Activated CD4-positive, alpha-beta memory T cell treated with anti-CD3 and anti-CD28 coated beads, Interleukin-2, amount 10 ng/mL, durations not matched to agents 7 days and 5 days (primary cell): ENCODE measurements around the gene POU2AF1. TPM values are rescaled to one million over a fixed set of nuclear protein-coding genes. Genes with fewer than 3 reads are reported as not detected.

Experiments used
- CTCF ChIA-PET: fragments of 350-600 bp; sonication (Branson Sonifier 250); formaldehyde crosslinking; loops from one replicate; lab custom pipeline; 2021; ENCODE audit warnings: antibody characterized with exemption, inconsistent platforms; lab: Charles Lee
- POLR2A ChIA-PET: fragments of 350-600 bp; sonication (Branson Sonifier 250); formaldehyde crosslinking; loops from one replicate; lab custom pipeline; 2021; ENCODE audit warnings: antibody characterized with exemption; lab: Charles Lee
- DNase-seq: peaks from one replicate; pipeline ENCODE4 v3.0.0-alpha.2; 2020
- H3K27ac Mint-ChIP-seq: one replicate; pipeline ENCODE4 v1.8.0; 2021; ENCODE audit warnings: mild to moderate bottlenecking, mixed read lengths
- H3K27me3 Mint-ChIP-seq: one replicate; pipeline ENCODE4 v1.8.0; 2021; ENCODE audit warnings: mixed read lengths
- H3K36me3 Mint-ChIP-seq: one replicate; pipeline ENCODE4 v1.8.0; 2021; ENCODE audit warnings: low read depth, mixed read lengths
- H3K4me1 Mint-ChIP-seq: one replicate; pipeline ENCODE4 v1.8.0; 2021; ENCODE audit warnings: mixed read lengths
- H3K4me3 Mint-ChIP-seq: one replicate; pipeline ENCODE4 v1.8.0; 2021; ENCODE audit warnings: mild to moderate bottlenecking, mixed read lengths
- H3K9me3 Mint-ChIP-seq: one replicate; pipeline ENCODE4 v1.8.0; 2021; ENCODE audit warnings: mixed read lengths
- total RNA-seq, 2 experiments: library from RNA; stranded (reverse); gene quantifications; one replicate each; pipeline ENCODE4 v1.2.3, GENCODE V29; 2021

The POU2AF1 gene
- total RNA-seq, 2 experiments from 2014 or later, result 7.7 to 7.8 TPM

- CTCF ChIA-PET, result no interaction called here
- H3K36me3 Mint-ChIP-seq, result no peaks in the 10 kb centered on the region
These were observed 26.0 kb downstream of the POU2AF1 start for GRCh38 chr11:111352935-111353710.

GRCh38 chr11:111352231-111352746 lies 26.8 kb downstream of the POU2AF1 start:
- DNase-seq, result no peak
- CTCF ChIA-PET, result no interaction called here
- Mint-ChIP-seq H3K4me1 (no peaks in the 10 kb centered on the region), H3K4me3 (no peak overlapping the region), H3K27me3 (peaks cover 11% of the 10 kb centered on the region), H3K9me3 (no peaks in the 10 kb centered on the region), H3K27ac (no peak overlapping the region), H3K36me3 (no peaks in the 10 kb centered on the region)
- POLR2A ChIA-PET, result no interaction called here

More at GRCh38 chr11:111352935-111353710, 26.0 kb downstream of the POU2AF1 start:
- Mint-ChIP-seq H3K27ac (no peak overlapping the region), H3K27me3 (peaks cover 11% of the 10 kb centered on the region), H3K9me3 (no peaks in the 10 kb centered on the region), H3K4me3 (no peak overlapping the region), H3K4me1 (no peaks in the 10 kb centered on the region)
- POLR2A ChIA-PET, result no interaction called here
- DNase-seq, result no peak

GRCh38 chr11:111351374-111352055 lies 27.6 kb downstream of the POU2AF1 start:
- Mint-ChIP-seq H3K9me3 (no peaks in the 10 kb centered on the region), H3K36me3 (no peaks in the 10 kb centered on the region), H3K27me3 (peaks cover 11% of the 10 kb centered on the region), H3K4me3 (no peak overlapping the region), H3K4me1 (no peaks in the 10 kb centered on the region), H3K27ac (no peak overlapping the region)
- CTCF ChIA-PET, result no interaction called here
- DNase-seq, result no peak
- POLR2A ChIA-PET, result no interaction called here

GRCh38 chr11:111350811-111351210 lies 28.3 kb downstream of the POU2AF1 start:
- Mint-ChIP-seq H3K27me3 (peaks cover 11% of the 10 kb centered on the region), H3K27ac (no peak overlapping the region), H3K4me1 (no peaks in the 10 kb centered on the region), H3K4me3 (no peak overlapping the region), H3K9me3 (no peaks in the 10 kb centered on the region), H3K36me3 (no peaks in the 10 kb centered on the region)
- POLR2A ChIA-PET, result no interaction called here
- no peak for DNase-seq
- CTCF ChIA-PET, result no interaction called here

DNA sequence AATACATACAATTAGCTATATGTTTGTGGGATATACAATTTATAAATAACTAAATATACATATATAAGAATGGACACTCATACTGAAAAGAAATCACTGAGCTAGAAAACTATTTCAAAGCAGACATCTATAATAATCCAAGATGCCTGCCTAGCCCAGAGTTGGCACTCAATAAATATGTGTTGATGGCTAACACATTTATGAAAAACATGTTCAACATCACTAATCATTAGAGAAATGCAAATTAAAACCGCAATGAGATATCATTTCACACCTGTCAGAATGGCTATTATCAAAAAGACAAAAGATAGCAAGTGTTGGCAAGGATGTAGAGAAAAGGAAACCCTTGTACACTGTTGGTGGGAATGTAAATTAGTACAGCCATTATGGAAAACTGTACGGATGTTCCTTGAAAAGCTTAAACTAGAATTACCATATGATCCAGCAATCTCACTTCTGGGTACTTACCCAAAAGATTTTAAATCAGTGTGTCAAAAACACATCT lies 29.8 kb downstream of the POU2AF1 start:
- peaks cover 13% of the 10 kb centered on the region for H3K27me3 Mint-ChIP-seq
- H3K27ac Mint-ChIP-seq, result no peak overlapping the region
- ChIA-PET POLR2A (no interaction called here), CTCF (no interaction called here)
- H3K9me3 Mint-ChIP-seq, result no peaks in the 10 kb centered on the region
- no peak for DNase-seq
- no peaks in the 10 kb centered on the region for H3K36me3 Mint-ChIP-seq
- H3K4me1 Mint-ChIP-seq, result no peaks in the 10 kb centered on the region
- H3K4me3 Mint-ChIP-seq, result no peak overlapping the region

GRCh38 chr11:111348147-111348546 lies 30.9 kb downstream of the POU2AF1 start:
- Mint-ChIP-seq H3K27ac (no peak overlapping the region), H3K9me3 (no peaks in the 10 kb centered on the region), H3K4me3 (no peak overlapping the region), H3K27me3 (peaks cover 15% of the 10 kb centered on the region), H3K36me3 (no peaks in the 10 kb centered on the region), H3K4me1 (no peaks in the 10 kb centered on the region)
- no peak for DNase-seq
- ChIA-PET POLR2A (no interaction called here), CTCF (no interaction called here)

GRCh38 chr11:111347723-111348115 lies 31.4 kb downstream of the POU2AF1 start:
- Mint-ChIP-seq H3K4me3 (no peak overlapping the region), H3K27me3 (peaks cover 15% of the 10 kb centered on the region), H3K36me3 (no peaks in the 10 kb centered on the region), H3K27ac (no peak overlapping the region), H3K4me1 (no peaks in the 10 kb centered on the region), H3K9me3 (no peaks in the 10 kb centered on the region)
- ChIA-PET POLR2A (no interaction called here), CTCF (no interaction called here)
- DNase-seq, result no peak

- CTCF ChIA-PET, result no interaction called here
- POLR2A ChIA-PET, result no interaction called here
- Mint-ChIP-seq H3K36me3 (no peaks in the 10 kb centered on the region), H3K27me3 (peaks cover 15% of the 10 kb centered on the region), H3K27ac (no peak overlapping the region), H3K4me1 (no peaks in the 10 kb centered on the region), H3K9me3 (no peaks in the 10 kb centered on the region), H3K4me3 (no peak overlapping the region)
- no peak for DNase-seq
These were observed 31.9 kb downstream of the POU2AF1 start for GRCh38 chr11:111347002-111347722.

- H3K27ac Mint-ChIP-seq, result no peak overlapping the region
- ChIA-PET CTCF (no interaction called here), POLR2A (no interaction called here)
- no peak overlapping the region for H3K4me3 Mint-ChIP-seq
- DNase-seq, result no peak
- H3K9me3 Mint-ChIP-seq, result peaks cover 7% of the 10 kb centered on the region
- H3K36me3 Mint-ChIP-seq, result peaks cover 4% of the 10 kb centered on the region
- H3K27me3 Mint-ChIP-seq, result peaks cover 10% of the 10 kb centered on the region
- no peaks in the 10 kb centered on the region for H3K4me1 Mint-ChIP-seq
These were observed 35.0 kb downstream of the POU2AF1 start for GRCh38 chr11:111344032-111344431.

DNA sequence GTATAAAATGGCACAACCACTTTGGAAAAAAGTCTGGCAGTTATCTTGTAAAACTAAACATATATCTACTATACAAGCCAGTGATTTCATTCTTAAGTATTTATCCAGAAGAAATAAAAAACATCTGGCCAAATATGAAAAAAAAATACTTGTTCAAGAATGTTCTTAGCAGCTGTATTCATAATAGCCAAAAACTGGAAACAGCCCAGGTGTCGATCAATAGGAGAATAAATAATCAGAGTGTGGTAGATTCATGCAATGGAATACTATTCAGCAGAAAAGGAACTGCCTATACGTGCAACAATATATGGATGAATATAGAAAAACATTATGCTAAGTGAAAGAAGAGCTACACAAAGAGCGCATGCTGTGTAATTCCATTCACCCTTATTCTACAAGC lies 36.7 kb downstream of the POU2AF1 start:
- Mint-ChIP-seq H3K9me3 (peaks cover 7% of the 10 kb centered on the region), H3K27me3 (peaks cover 10% of the 10 kb centered on the region), H3K4me3 (no peak overlapping the region), H3K27ac (no peak overlapping the region), H3K36me3 (peaks cover 4% of the 10 kb centered on the region), H3K4me1 (no peaks in the 10 kb centered on the region)
- no peak for DNase-seq
- ChIA-PET POLR2A (no interaction called here), CTCF (no interaction called here)

DNA sequence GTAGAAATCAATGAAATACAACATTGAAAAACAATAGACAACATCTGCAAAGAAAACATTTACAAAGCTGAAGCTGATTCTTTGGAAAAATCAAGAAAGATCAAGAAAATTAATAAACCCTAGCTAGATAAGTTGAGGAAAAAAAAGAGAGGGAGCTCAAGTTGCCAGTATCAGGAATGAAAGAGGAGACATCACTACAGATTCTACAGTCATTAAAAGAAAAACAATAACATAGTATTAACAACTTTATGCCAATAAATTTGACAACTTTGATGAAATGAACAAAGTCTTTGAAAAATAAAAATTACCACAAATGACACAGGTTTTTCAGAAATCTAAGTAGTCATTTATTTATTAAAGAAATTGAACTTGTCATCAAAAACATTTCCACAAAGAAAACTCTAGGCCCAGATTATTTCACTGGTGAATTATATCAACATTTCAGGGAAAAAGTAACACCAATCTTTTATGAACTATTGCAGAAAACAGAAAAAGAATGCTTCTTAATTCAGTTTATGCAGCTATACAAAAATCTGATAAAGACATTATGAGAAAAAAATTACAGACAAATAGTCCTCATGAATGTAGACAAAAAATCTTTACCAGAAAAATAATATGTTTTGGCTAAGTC lies 39.2 kb downstream of the POU2AF1 start:
- ChIA-PET POLR2A (no interaction called here), CTCF (no interaction called here)
- Mint-ChIP-seq H3K4me3 (no peak overlapping the region), H3K27me3 (peaks cover 11% of the 10 kb centered on the region), H3K4me1 (no peaks in the 10 kb centered on the region), H3K36me3 (peaks cover 4% of the 10 kb centered on the region), H3K27ac (no peak overlapping the region), H3K9me3 (peaks cover 7% of the 10 kb centered on the region)
- no peak for DNase-seq

GRCh38 chr11:111336582-111337256 lies 42.4 kb downstream of the POU2AF1 start:
- Mint-ChIP-seq H3K36me3 (peaks cover 4% of the 10 kb centered on the region), H3K27me3 (peaks cover 9% of the 10 kb centered on the region), H3K4me3 (no peak overlapping the region), H3K4me1 (no peaks in the 10 kb centered on the region), H3K9me3 (peaks cover 7% of the 10 kb centered on the region), H3K27ac (no peak overlapping the region)
- ChIA-PET CTCF (no interaction called here), POLR2A (no interaction called here)
- DNase-seq, result no peak
